HG03378 (cell line): ENCODE results near the gene EED.
A peak's percentile ranks its signal among the peaks of the same experiment; 100 is the strongest.
"Not testable (repeated sequence)": the region's sequence is repeated elsewhere in the genome, so short reads cannot be mapped to it uniquely, and the experiment has no call there.

ENCODE experiments used
- ATAC-seq: cut with Tn5 transposase; IDR thresholded peaks from one replicate; pipeline ENCODE4 v1.9.1; 2021; ENCODE audit warnings: mild to moderate bottlenecking, moderate library complexity; ENCODE audit not compliant: unreplicated experiment

EED gene

GRCh38 chr11:86289508-86290280 is 45.1 kb downstream of the EED start:
- ATAC-seq, result not testable (repeated sequence)

GRCh38 chr11:86291466-86292262 is 47.1 kb downstream of the EED start:
- no peak for ATAC-seq

GRCh38 chr11:86292912-86293616 is 48.5 kb downstream of the EED start:
- peak; percentile 71 for ATAC-seq

- no peak for ATAC-seq
Measured at GRCh38 chr11:86294026-86294425, 49.5 kb downstream of the EED start.

- ATAC-seq, result peak; percentile 16
Measured at GRCh38 chr11:86301742-86302091, 57.2 kb downstream of the EED start.

- peak; percentile 98 for ATAC-seq
Measured at GRCh38 chr11:86302092-86302793, 57.7 kb downstream of the EED start, which contains the start of gene HIKESHI. HIKESHI (plus strand) TSS chr11:86302240; CDS start chr11:86302449, 209 bp downstream.

GRCh38 chr11:86303257-86303656 is 58.7 kb downstream of the EED start:
- ATAC-seq, result no peak

GRCh38 chr11:86308710-86309109 is 64.2 kb downstream of the EED start:
- ATAC-seq, result not testable (repeated sequence)

- ATAC-seq, result no peak
Measured at GRCh38 chr11:86313793-86314192, 69.2 kb downstream of the EED start.

GRCh38 chr11:86314636-86315035 is 70.1 kb downstream of the EED start:
- no peak for ATAC-seq
